Prostate gland (tissue), 2 donors: ENCODE measurements around the gene RAD51B. TPM values are rescaled to one million over a fixed set of nuclear protein-coding genes. Genes with fewer than 3 reads are reported as not detected.

Experiments
- DNase-seq: peaks from one replicate; pipeline ENCODE4 v3.0.0-alpha.2; 2019; ENCODE audit warnings: low spot score
- H3K27ac ChIP-seq, 2 donors: fragments of 200-600 bp; sonication (generic); 2 replicates each; pipeline ENCODE4 v1.5.1; 2017 to 2019
- H3K27me3 ChIP-seq: fragments of 200-600 bp; sonication (generic); replicated peaks from 2 replicates; pipeline ENCODE4 v1.5.1; 2019; ENCODE audit not compliant: insufficient read depth
- H3K36me3 ChIP-seq, 2 donors: fragments of 200-600 bp; sonication (generic); 1 replicate in 1 of 2; 2 replicates in 1 of 2; pipeline versions ENCODE4 v1.5.1 to v1.8.1; 2017 to 2019
- H3K4me1 ChIP-seq: fragments of 200-600 bp; sonication (generic); replicated peaks from 2 replicates; pipeline ENCODE4 v1.5.1; 2019
- H3K4me3 ChIP-seq, 2 donors: fragments of 200-600 bp; sonication (generic); 2 replicates each; pipeline ENCODE4 v1.5.1; 2017 to 2019
- H3K9me3 ChIP-seq: fragments of 200-600 bp; sonication (generic); 2 replicates; pipeline ENCODE4 v1.5.1; 2017
- CTCF ChIP-seq, 4 experiments: fragments of 200-600 bp in 2 of 4; fragments of 450-650 bp in 2 of 4; sonication (generic) in 2 of 4; IDR thresholded peaks; 1 replicate in 3 of 4; 2 replicates in 1 of 4; pipeline ENCODE4 v1.5.1; 2016 to 2019; ENCODE audit warnings: antibody characterized with exemption in 4 of 4, mild to moderate bottlenecking in 2 of 4, moderate library complexity in 2 of 4
- POLR2A ChIP-seq: fragments of 450-650 bp; IDR thresholded peaks from one replicate; pipeline ENCODE4 v1.6.1; 2016; ENCODE audit warnings: antibody characterized with exemption, mild to moderate bottlenecking
- POLR2AphosphoS5 ChIP-seq: sonication (generic); formaldehyde crosslinking; IDR thresholded peaks from one replicate; pipeline ENCODE4 v1.6.1; 2017; ENCODE audit warnings: antibody characterized with exemption
- WGBS: methylation state at CpG from one replicate; pipeline ENCODE4 v1.1.5; 2018; 5-methylcytosine and 5-hydroxymethylcytosine counted together
- intact Hi-C: fragments of 100-400 bp; cut with DNase I; formaldehyde crosslinking; loops from one replicate; pipeline ENCODE4 v1.14.2; 2022
- total RNA-seq, 2 donors: library from RNA; depleted of rRNA; stranded (reverse); fragments of >200 nt; gene quantifications; one replicate each; pipeline ENCODE4 v1.1.0, GENCODE V29; 2016

Gene RAD51B
- total RNA-seq, 2 donors from 2014 or later, result 14.9 to 35.8 TPM

- no peaks in the 10 kb centered on the region for H3K4me1 ChIP-seq
- TF ChIP-seq CTCF (IDR thresholded peaks at IDR 0.05), result no peak
- TF ChIP-seq POLR2AphosphoS5, result no peak
- no peak for TF ChIP-seq POLR2A
- H3K9me3 ChIP-seq, result no peaks in the 10 kb centered on the region
- DNase-seq, result no peak
- H3K27me3 ChIP-seq, result no peaks in the 10 kb centered on the region
- no peaks in the 10 kb centered on the region for H3K36me3 ChIP-seq
- WGBS, result 69% methylated on average over 5 of the region's 5 CpGs
- intact Hi-C loops, result no loop called here
- H3K4me3 ChIP-seq, result no peak overlapping the region
- no peak overlapping the region for H3K27ac ChIP-seq
Measured at GRCh38 chr14:68075382-68076029, 255.9 kb downstream of the RAD51B start.

- H3K36me3 ChIP-seq, result no peaks in the 10 kb centered on the region
- H3K27ac ChIP-seq, result no peak overlapping the region
- intact Hi-C loops, result no loop called here
- no peaks in the 10 kb centered on the region for H3K4me1 ChIP-seq
- WGBS, result 89% methylated on average over 1 of the region's 1 CpG
- H3K27me3 ChIP-seq, result no peaks in the 10 kb centered on the region
- no peak overlapping the region for H3K4me3 ChIP-seq
- H3K9me3 ChIP-seq, result no peaks in the 10 kb centered on the region
- no peak for TF ChIP-seq CTCF (IDR thresholded peaks at IDR 0.05)
- TF ChIP-seq POLR2A, result no peak
- no peak for TF ChIP-seq POLR2AphosphoS5
- DNase-seq, result no peak
Measured at GRCh38 chr14:68076451-68076850, 256.9 kb downstream of the RAD51B start.

- H3K27ac ChIP-seq, result no peak overlapping the region
- no peak overlapping the region for H3K4me3 ChIP-seq
- no peaks in the 10 kb centered on the region for H3K9me3 ChIP-seq
- DNase-seq, result no peak
- TF ChIP-seq POLR2A (no peak), POLR2AphosphoS5 (no peak), CTCF (IDR thresholded peaks at IDR 0.05) (no peak)
- intact Hi-C loops, result no loop called here
- H3K27me3 ChIP-seq, result no peaks in the 10 kb centered on the region
- no peaks in the 10 kb centered on the region for H3K36me3 ChIP-seq
- H3K4me1 ChIP-seq, result no peaks in the 10 kb centered on the region
Measured at GRCh38 chr14:68079941-68080697, 260.5 kb downstream of the RAD51B start.

- no peaks in the 10 kb centered on the region for H3K9me3 ChIP-seq
- no peak for DNase-seq
- TF ChIP-seq POLR2A (no peak), POLR2AphosphoS5 (no peak), CTCF (IDR thresholded peaks at IDR 0.05) (no peak)
- H3K4me1 ChIP-seq, result no peaks in the 10 kb centered on the region
- H3K27me3 ChIP-seq, result no peaks in the 10 kb centered on the region
- 98% methylated on average over 5 of the region's 5 CpGs for WGBS
- no peaks in the 10 kb centered on the region for H3K36me3 ChIP-seq
- no peak overlapping the region for H3K4me3 ChIP-seq
- intact Hi-C loops, result no loop called here
- no peak overlapping the region for H3K27ac ChIP-seq
Measured at GRCh38 chr14:68081489-68081888, 261.9 kb downstream of the RAD51B start.
